ENCODE results near the gene POLR2C.

DNA sequence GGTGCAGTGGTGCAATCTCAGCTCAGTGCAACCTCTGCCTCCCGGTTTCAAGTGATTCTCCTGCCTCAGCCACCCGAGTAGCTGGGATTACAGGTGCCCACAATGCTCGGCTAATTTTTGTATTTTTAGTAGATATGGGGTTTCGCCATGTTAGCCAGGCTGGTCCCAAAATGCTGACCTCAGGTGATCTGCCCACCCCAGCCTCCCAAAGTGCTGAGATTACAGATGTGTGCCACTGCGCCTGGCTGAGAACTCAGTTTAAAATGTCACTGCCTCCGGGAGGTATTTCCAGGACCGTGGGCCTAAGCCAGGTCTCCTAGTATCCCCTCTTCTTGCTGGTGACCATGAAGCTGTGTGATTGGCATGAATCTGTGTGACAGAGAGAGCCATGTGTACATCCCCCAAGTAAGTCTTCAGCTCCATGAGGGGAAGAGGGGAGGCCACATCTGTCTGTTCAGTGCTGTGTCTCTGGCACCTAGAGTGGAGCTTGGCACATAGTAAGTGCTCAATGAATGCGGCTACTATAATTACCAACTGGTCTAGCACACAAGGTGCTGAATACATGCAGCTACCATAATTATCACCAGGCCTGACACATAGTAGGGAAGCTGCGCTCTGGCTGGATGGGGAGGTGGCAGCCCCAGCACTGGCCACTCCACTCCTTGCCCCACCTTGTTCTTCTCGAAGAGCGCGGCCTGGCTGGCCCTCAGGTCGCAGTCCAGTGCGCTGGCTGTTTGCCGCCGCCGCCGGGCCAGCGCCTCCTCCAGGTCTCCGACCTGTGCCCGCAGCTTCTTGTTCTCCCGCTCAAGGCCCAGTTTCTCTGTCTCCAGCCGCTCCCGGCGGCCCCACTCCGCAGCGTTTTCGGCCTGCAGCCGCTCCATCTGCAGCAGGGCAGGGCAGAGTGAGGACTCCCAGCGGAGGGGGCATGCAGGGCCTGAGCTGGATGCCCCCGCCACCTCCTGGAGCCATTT lies 55.2 kb downstream of the POLR2C start:
- TF ChIP-seq, protein P1, sequence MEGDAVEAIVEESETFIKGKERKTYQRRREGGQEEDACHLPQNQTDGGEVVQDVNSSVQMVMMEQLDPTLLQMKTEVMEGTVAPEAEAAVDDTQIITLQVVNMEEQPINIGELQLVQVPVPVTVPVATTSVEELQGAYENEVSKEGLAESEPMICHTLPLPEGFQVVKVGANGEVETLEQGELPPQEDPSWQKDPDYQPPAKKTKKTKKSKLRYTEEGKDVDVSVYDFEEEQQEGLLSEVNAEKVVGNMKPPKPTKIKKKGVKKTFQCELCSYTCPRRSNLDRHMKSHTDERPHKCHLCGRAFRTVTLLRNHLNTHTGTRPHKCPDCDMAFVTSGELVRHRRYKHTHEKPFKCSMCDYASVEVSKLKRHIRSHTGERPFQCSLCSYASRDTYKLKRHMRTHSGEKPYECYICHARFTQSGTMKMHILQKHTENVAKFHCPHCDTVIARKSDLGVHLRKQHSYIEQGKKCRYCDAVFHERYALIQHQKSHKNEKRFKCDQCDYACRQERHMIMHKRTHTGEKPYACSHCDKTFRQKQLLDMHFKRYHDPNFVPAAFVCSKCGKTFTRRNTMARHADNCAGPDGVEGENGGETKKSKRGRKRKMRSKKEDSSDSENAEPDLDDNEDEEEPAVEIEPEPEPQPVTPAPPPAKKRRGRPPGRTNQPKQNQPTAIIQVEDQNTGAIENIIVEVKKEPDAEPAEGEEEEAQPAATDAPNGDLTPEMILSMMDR (IDR thresholded peaks at IDR 0.05), result no peak
- no peak for TF ChIP-seq POLR2A (IDR thresholded peaks at IDR 0.05)

All from lower leg skin (tissue), 3 donors.